HG03378 (cell line): ENCODE results near the gene TNFRSF6B.
"Not testable (repeated sequence)": the region's sequence is repeated elsewhere in the genome, so short reads cannot be mapped to it uniquely, and the experiment has no call there.

ENCODE experiments used
- ATAC-seq: cut with Tn5 transposase; IDR thresholded peaks from one replicate; pipeline ENCODE4 v1.9.1; 2021; ENCODE audit warnings: mild to moderate bottlenecking, moderate library complexity; ENCODE audit not compliant: unreplicated experiment

TNFRSF6B gene

GRCh38 chr20:63661959-63662812 is 34.3 kb upstream of the TNFRSF6B start:
- no peak for ATAC-seq

DNA sequence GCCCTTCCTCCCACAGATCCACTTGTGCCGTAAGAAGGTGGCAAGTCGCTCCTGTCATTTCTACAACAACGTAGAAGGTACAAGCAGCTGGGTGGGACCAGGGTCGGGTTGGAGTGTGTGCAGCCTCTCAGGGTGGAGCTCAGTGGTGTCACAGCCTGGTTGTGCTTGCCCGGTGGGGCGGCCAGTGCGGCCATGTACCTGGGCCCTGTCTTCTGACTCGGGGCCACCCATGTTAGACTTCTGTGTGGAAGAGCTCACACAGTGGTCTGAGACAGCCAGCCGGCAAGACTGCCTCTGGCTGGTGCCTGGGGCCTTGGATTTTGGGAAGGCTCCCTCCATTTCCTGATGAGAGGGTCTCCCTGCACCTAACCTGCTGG is 33.7 kb upstream of the TNFRSF6B start:
- no peak for ATAC-seq

- no peak for ATAC-seq
These were observed 33.0 kb upstream of the TNFRSF6B start for GRCh38 chr20:63663332-63664066.

GRCh38 chr20:63664143-63664851 is 32.2 kb upstream of the TNFRSF6B start:
- ATAC-seq, result no peak

GRCh38 chr20:63664861-63665594 is 31.4 kb upstream of the TNFRSF6B start:
- no peak for ATAC-seq

DNA sequence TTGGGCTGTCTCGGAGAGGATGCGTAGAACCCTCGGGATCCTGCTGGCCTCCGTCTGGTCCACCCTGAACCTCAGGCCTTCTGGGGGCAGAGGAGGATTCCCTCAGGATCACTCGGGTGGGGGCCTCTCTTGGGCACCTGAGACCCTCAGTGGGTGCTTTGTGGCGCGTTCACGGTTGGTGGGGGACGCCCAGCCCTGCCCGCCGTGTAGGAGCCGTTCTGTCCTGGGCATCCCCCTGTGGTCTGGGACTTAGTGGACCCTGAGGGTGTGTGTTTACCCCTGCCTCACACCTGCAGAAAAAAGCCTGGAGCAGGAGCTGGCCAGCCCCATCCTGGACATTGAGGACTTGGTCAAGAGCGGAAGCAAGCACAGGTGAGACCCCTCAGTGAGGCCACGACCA is 30.7 kb upstream of the TNFRSF6B start:
- no peak for ATAC-seq

DNA sequence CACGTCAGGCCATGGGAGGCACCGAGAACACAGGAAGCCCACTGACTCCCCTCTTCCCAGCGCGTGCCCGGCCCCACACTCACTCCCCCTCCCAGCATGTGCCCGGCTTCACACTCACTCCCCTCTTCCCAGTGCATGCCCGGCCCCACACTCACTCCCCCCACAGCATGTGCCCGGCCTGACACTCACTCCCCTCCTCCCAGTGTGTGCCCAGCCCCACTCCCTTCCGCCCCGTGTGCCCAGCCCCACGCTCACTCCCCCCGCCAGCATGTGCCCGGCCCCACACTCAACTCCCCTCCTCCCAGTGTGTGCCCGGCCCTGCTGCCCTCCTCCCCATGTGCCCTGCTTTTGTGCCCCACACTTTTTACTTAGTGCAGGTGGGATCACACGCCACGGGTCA is 28.6 kb upstream of the TNFRSF6B start:
- ATAC-seq, result no peak

GRCh38 chr20:63668351-63668750 is 28.1 kb upstream of the TNFRSF6B start:
- no peak for ATAC-seq

DNA sequence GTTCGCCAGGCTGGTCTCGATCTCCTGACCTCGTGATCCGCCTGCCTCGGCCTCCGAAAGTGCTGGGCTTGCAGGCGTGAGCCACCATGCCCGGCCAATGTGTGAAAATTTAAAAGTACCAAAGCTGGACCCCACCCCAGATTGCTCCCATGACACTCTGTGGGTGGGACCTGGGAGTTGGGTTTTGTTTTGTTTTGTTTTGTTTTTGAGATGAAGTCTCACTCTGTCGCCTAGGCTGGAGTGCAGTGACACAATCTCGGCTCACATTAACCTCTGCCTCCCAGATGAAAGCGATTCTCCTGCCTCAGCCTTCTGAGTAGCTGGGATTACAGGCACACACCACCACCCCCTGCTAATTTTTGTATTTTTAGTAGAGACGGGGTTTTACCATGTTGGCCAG is 24.8 kb upstream of the TNFRSF6B start:
- ATAC-seq, result not testable (repeated sequence)

DNA sequence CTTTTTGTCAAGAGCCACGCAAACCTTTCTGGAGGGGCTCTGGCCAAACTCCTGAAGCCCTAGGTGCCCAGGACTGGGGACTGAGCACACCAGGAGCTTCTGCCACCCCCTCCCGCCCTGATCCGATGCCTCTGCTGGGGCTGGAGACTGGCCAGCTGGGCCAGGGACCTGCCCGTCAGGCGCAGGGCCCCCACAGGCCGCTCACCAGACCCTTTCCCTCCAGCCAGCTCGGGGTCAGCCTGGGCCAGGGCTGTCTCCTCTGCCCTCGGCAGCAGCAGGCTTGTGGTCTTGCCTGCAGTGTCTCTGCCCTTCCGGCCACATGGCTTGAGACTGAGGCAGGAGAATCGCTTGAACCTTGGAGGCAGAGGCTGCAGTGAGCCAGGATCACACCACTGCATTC is 23.8 kb upstream of the TNFRSF6B start:
- ATAC-seq, result no peak

DNA sequence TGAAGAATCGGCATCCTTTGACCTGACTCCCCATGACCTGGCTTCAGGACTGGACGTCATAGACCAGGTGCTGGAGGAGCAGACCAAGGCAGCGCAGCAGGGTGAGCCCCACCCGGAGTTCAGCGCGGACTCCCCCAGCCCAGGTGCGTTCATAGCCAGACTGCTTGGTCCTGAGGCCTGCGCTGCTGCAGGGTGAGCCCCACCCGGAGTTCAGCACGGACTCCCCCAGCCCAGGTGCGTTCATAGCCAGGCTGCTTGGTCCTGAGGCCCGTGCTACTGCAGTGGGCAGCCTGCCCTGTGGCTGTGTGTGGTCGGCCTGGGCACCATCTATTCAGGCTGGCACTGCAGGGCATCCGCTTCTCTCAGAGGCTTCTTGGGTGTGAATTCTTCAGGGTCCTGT is 22.5 kb upstream of the TNFRSF6B start:
- no peak for ATAC-seq

GRCh38 chr20:63675681-63676368 is 20.6 kb upstream of the TNFRSF6B start:
- no peak for ATAC-seq

DNA sequence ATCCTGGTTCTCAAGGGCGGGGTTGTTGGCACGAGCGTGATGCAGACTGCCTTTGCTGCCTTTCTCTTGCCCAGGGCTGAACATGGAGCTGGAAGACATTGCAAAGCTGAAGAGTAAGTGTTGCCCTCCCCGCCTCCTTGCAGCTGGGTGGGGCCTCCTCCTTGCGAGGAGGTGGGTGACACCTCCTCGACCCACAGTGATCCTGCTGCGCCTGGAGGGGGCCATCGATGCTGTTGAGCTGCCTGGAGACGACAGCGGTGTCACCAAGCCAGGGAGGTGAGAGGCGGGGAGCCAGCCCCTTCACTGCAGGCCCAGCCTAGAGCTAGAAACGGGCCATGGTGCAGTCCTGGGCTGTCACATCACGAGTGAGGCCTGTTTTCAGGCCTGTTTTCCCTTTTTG is 18.4 kb upstream of the TNFRSF6B start:
- no peak for ATAC-seq

- no peak for ATAC-seq
These were observed 17.6 kb upstream of the TNFRSF6B start for GRCh38 chr20:63678667-63679465.

DNA sequence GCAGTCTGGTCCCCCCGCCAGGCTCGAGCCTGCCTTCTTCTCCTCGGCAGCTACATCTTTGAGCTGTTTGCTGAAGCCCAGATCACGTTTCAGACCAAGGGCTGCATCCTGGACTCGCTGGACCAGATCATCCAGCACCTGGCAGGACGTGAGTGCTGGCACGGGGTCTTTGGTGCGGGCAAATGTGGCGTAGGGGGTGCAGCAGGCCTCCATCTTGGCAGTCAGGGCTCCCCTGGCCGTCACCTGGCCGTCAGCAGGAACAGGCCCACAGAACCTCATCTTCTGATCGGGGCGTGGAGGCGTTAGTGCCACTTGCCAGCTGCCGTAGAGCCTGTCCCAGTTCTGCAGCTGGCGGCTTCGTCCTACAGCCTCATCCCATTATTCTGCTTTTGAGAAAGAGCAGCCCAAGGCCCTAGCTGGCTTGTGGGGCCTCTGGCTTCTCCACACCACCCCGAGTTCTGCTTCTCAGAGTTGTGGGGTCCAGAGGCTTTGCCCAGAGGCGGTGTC is 16.6 kb upstream of the TNFRSF6B start:
- ATAC-seq, result no peak

DNA sequence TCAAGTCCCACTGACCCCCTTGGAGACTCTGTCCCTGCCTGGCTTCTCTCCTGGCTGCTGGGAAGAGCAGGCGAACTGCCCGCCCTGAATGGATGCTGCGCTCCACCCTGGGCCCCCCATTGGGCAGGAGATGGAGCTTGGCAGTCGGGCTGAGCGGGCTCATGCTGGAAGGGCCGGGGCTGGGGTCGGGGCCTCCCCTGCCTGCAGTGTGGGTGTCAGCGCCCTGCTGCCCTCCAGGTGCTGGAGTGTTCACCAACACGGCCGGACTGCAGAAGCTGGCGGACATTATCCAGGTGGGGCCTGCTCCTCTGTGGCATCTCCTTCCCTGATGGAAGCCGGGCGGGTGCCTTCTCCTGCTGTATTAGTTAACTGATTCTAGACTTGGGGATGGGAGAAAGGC is 16.0 kb upstream of the TNFRSF6B start:
- ATAC-seq, result no peak

- ATAC-seq, result no peak
These were observed 15.4 kb upstream of the TNFRSF6B start for GRCh38 chr20:63680857-63681608.

DNA sequence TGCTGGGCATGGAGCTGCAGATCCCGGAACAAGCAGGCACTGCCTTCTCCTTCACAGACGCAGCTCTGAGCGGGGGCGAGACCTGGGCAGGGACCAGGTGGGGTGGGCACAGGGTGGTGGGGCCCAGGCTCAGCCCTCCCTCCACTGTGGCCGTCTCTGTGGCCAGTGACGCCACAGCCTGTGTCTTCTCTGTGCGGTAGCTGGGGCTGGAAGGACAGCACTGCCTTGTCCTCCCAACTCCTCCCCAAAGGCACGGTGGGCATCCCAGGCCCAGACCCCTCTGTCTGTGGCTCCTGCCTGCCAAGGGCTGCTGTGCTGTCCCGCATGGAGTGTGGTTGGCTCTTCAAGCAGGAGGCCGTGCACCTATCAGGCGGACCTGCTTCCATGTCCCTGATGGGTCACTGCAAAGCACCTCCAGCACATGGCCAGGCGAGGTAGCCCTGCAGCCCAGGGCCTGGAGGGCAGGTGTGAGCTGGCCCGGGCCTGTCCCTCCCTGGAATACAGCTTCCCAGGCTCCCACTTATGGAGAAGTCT is 14.8 kb upstream of the TNFRSF6B start:
- ATAC-seq, result no peak
